GM21825 (cell line): Measurements from ENCODE around the gene MTREX.

Source experiments
- ATAC-seq: cut with Tn5 transposase; IDR thresholded peaks from one replicate; pipeline ENCODE4 v1.9.1; 2021; ENCODE audit warnings: mild to moderate bottlenecking, moderate library complexity; ENCODE audit not compliant: unreplicated experiment

MTREX gene

DNA sequence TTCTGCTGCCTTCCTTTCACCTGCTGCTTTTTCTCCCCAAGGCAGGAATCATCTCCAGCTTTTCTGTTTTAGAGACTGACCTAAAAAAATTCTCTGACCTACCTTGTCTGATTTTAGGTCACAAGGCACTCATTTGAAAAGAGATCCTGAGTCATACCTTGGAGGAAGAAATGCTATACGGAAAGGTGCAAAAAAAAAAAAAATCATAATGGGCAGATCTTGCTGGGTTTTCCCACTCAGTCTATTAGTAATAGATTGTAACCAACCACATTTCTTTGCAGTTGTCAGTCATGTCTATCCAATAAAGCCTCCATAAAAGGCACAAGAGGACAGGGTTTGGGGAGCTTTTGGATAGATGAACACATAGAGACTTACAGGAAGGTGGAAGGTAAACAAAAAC, 70.0 kb downstream of the MTREX start:
- no peak for ATAC-seq

DNA sequence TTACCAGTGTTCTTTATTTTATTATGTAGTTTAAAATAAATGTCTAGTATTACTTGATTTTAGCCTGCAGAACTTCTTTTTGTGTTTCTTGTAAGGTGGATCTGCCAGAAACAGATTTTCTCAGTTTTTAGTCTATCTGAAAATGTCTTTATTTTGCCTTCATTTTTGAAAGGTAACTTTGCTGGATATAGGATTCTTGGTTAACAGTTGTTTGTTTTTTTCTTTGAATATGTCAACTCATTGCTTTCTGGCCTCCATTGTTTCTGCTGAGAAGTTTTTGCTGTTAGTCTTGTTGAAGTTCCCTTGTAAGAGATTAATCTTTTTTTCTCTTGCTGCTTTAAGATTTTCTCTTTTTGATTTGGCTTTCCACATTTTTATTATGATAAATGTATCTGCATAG, 75.5 kb downstream of the MTREX start:
- ATAC-seq = no peak

DNA sequence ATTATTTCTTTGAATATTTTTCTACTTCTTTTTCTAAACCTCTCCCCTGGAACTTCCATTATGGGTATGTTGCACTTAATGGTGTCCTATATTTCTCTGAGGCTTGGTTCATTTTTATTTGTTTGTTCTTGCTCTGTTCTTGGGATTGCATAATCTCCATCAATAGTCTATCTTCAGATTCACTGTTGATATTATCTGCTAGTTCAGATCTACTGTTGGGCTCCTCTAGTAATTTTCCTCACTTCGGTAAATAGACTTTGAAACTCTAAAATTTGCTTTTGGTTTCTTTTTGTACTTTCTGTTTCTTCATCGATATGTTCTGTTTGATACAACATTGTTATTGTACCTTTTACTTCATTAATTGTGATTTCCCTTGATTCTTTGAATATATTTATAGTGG, 76.3 kb downstream of the MTREX start:
- no peak for ATAC-seq

DNA sequence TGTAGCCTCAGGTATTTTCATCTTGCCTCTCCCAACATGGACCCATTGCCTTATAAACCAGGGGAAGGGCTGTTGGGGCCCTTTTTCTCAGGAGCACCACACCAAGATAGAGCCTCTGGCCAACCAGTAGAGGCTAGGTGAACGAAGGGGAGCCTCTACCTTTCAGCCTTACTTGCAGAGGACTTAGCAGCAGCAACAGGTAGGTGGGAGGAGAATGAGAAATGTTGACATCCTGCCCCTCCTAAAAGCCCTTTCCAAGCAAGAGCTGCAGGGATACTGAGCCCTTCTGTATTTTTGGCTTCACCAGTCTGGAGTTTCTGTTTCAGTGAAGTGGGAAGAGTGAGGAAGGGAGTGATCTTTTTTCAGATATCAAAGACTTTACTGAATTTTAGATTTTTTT, 77.4 kb downstream of the MTREX start:
- ATAC-seq = no peak

DNA sequence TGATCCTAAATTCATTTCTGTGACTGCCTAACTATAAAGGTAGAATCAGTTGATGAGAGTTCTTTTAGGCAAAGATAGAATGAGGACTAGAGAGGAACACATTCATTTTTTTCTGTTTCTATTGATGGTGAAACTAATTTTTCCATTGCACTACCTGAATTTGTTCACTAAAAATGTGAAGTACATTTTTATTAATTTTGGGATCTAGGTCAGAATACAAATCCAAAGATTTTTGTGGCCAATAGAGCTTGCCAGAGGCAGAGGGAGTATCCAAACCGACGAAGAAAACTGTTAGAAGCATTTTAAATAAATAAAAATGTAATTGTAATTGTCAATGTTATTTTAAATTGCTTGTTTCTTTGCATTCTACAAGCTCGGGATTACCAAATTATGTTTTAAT, 78.1 kb downstream of the MTREX start:
- ATAC-seq = no peak

DNA sequence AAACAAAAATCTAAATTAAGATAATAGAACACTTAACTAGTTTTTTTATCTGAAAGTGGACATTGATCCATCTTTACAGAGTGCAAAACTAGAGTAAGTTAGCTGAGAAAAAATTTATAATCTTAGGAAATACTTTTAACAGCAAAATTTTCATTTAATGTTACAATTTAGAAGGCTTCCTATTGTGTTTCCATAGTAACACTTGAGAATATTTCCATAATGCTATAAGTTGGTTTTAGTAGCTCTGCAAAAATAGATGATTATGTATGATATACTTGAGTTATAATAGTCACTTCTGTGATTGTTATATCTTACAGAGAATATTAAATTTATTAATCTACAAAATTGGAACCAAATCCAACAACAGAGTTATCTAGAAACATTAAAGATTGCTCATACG, 78.6 kb downstream of the MTREX start:
- ATAC-seq = no peak

DNA sequence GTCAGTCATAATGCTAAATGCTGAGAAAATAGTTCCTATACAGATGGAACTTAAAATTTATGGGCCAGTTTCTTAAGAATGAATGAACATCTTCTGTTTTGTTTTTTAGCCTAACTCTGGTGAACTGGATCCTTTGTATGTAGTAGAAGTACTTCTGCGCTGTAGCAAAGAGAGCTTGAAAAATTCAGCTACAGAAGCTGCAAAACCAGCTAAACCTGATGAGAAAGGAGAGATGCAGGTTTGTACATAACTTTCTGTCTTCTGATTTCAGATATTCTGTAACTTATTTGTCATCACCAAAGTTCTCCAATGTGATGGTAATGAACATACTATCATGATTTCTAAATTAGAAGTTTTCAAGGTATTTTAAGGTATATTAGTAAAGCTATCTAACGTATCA, 80.1 kb downstream of the MTREX start:
- ATAC-seq = no peak

DNA sequence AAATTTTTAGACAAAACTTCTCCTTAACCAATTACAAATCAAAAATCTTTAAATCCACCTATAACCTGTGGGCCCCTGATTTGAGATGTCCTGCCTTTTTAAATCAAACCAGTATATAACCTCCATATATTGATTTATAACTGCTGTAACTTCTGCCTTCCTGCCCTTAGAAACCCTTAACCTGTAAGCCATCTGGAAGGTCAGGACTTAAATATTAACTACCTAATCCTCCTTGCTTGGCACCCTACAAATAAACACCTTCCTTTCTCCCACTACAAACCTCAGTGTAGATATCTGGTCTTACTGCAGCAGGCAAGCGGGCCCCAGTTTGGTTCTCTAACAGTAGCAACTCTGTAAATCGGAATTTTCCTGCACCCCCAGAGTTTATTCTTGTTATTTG, 83.9 kb downstream of the MTREX start:
- no peak for ATAC-seq

DNA sequence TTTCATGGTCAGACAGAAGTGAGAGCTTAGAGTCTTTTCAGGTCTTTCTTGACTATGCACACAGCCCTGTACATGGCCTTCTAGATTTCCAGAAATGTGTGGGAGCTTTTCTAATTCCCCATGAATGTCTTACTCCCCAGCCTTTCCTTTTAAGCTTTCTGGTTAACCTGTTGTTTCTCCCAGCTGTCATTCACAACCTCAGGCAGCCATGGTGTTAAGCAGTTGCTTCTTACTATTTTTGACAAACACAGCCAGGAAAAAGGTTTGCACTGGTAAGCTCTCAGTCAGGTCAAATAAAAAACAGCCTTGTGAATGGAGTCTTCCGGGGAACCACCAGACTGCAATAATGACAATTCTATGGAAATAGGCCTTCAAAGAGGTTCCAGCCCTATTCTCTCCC, 84.9 kb downstream of the MTREX start:
- ATAC-seq = no peak

DNA sequence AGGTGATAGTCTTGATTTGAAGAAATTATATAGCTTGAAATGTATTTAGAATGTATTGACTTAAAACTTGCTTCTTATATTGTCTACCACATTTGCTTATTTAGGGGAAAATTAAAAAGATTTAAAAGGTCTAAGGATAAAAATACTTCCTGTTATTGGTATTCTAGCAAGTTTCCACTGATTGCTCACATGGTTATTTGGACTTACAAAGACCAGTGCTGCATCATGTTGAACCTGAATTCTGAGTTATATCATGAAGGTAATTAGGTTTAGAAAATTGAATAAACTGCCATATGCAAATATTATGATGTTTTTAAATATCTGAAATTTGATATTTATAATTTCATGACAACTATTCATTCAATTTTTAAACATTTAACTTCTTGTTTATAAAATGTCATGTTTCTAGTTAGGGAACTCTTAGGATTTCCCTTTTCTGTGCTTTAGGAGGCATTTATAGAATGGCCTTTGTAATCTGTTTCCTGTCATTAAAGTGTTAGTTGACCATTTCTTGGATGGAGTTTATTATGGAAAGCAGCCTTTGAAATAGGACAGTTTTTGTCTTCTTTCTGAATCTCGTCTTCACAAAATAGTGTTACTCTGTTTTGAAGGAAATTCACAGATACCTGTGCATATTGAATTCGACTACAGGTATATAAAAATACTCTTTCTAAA, 85.8 kb downstream of the MTREX start:
- no peak for ATAC-seq

DNA sequence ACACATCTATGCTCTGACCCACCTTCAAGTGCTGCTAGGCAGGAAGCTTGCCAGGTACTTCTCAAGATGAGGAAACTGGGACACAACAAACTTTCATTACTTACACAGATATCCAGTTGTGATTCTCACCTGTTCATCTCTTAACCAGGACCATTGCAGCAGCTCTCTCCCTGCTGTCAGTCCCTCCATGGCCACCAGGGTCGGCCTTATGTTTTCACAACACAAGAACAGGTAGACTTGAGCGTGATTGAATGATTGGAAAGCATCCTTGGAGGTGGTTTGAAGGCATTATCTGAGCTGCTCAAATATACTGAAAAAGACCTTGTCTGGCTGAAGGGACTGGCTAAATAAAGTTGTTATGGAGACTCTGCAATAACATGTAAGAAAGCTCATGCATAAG, 94.4 kb downstream of the MTREX start:
- no peak for ATAC-seq

DNA sequence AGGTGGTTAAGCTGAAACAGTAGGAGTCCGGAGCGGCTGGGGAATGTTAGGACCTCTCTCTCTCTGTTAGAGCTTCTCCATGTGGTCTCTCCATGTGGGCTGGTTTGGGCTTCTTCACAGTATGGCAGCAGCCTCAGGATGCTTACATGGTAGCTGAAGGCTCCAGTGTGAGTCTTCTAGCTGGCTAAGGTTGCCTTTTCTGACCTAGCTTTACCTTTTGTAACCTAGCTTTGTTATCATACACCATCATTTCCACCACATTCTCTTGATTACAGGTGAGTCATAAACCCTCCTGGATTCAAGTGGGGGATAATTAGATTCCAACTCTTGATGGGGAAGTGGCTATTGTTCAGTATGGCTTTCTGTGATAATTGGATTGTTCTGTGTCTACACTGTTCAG, 98.5 kb downstream of the MTREX start:
- ATAC-seq = no peak

DNA sequence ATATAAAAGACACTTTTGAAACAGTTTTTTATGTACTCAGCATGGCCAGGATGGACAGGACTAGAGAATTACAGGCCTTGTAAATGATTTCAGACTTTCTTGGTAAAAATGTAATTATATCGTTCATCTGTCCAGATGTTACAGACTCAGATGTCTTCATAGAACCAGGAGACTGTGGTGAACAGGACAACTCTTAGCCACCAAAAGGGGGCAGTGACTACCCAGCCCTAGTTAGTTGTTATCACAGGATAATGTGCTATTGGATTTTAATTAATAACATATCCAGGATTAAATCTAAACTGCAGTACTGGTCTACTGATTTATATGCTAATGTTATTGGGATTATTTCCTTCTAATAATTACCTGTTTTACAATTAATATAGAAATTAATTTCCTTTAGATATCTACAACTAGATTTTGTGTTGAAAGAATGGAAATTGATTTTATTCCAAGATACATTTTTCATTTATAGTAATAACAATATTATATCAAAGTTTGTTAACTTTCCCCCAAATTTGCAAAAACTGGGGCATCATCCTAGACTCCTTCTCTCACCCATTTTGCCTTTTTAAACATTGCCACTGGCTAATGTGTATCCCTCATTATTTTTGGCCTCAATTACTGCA, 99.4 kb downstream of the MTREX start:
- ATAC-seq = no peak

DNA sequence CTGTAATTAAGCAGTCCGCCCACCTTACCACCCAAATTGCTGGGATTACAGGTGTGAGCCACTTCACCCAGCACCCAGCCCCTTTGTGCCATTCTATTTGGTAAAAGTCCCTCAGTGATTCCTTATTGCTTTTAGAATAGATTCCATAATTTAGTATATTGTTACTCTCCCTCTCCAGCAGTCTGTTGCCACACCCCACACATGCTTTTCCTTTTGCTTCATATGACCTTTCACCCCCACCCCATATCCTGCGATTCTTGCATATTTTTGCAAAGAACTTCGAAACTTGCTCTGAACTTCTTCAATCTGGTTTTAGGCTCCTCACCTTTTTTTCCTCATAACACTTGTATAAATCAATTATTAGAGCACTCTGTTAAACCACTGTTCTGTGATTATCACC, 100.2 kb downstream of the MTREX start:
- ATAC-seq = no peak

DNA sequence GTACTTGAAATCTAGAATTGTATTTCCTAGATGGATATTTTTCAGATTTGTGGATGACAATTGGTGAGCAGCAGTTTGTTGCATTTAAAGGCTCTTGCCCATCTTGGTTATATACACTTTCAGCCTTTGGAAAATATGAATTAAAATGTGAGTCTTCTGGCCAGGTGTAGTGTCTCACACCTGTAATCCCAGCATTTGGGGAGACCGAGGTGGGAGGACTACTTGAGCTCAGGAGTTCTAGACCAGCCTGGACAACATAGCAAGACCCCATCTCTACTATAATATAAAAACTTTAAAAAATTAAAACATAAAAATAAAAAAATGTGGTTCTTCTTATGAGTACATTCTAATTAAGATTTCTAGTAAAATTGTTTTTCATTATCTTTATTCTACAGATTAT, 102.0 kb downstream of the MTREX start:
- no peak for ATAC-seq

DNA sequence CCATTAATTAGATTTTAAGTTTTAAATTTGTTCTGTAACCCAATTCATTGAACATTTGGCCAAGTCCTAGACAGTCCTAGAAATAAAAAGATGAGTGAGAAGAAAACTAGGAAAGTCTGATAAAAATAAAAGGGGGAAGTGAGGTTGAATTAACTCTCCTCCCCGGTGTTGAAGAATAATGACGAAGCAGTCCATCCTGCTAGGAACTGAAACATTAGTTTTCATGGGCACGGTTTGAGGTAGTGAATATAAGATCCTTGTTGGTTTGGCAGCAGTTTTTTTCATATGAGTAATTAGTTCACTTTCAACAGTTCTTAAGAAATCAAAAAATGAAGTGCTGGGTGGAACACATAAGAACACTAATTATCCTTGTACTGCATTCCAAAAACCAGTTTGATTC, 103.1 kb downstream of the MTREX start:
- ATAC-seq = no peak

DNA sequence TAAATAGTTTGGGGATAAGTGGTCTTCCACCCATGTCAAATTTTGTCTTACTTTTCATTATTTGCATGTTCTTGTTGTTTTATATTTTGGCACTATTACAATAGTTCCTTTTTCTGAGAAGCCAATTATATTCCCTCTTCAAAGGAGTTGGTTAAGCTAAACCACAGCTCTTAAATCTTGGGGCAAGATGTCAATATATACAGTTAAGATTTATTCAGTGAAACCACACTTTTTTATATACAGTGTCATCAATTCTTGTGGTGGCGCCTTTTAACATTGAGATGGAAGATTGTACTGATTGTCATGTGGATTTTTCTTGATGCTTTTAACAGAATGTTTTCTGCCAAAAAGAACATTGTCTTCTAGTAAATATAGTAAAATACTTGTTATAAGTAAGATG, 104.1 kb downstream of the MTREX start:
- no peak for ATAC-seq

DNA sequence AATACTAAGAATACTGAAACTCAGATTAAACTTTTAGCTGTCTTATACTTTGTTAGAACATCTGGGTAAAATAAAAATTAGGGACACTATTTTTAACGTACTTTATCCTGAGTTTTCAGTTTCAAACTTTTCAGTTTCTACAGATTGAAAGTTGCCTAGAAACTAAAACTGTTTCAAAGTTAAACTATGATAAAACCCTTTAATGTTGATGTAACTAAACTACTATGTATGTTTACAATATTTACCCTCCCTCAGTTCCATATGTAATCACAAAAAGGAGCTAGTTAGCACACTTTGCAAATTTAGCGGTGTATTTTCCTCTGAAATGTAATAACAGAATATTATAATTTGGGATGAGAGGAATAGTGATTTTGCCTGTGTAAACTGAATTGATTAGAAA, 105.9 kb downstream of the MTREX start:
- ATAC-seq = no peak

DNA sequence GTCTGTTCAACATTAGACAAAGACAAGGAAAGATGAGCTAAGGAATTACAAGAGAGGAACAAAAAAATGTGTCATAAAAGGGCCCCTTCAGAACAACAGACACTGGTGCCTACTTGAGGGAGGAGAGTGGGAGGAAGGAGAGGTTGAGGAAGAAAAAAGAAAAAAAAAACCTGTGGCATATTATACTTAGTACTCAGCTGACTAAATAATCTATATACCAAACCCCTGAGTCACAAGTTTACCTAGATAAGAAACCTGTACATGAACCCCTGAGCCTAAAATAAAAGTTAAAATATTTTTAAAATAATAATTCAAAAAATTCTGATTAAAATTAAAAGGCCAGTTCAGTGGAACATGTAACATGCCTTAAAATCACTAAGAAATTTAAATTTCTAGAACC, 107.3 kb downstream of the MTREX start:
- ATAC-seq = no peak

DNA sequence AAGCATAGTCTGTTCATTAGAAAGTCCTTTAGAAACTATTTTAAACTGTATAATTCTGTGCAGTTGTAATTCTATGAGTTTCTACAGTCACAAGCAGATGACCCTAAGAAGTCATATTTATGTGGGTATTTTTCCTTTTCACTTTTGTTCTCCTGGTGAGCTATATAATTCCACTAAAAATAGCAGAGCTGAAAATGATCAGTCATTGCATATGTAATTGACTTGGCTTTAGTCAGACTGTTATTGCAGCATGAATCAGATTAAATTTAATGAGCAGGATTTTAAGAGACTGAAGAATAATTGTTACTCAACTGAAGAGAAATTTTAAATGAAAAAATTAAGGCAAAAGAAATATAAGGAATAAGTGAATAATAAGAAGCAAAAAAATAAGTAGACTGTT, 108.5 kb downstream of the MTREX start:
- no peak for ATAC-seq

DNA sequence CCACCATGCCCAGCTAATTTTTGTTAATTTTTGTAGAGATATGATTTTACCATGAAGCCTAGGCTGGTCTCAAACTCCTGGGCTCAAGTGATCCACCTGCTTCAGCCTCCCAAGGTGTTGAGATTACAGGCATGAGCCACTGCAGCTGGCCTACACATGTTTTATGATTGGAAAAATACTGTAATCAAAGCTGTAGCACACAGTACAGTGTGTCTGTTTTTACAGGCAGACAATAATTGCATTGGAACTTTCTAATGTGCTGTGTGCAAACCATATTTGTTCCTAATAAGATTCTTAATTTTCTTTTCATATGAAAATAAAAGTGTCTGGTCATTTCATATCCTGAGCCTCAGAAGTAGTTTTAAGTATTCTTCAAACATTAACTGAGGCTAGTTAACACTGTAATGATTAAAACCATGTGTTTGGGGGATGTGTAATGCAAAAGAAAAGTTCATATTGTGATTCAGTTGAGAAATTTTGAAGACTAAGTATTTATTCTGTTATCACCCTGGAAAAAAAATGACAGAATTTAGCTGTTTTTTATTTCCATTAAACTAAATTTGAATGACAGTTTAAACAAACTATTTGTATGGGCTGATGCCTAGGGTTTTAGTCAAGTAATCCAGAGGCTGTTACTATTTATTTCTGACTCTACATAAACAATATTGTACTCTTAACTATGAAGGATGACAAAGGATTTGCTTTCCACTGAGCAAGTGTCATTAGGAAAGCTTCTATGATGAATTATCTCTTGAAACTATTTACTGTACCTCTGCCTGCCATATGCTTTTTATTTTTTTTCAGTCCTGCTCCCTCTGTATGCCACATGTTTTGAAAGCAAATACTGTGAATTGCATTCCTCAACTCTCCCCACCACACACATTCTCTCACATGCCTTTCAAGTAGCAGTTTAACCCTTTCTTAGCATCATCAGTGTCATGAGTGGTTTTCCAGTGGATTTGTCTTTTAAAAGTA, 111.5 kb downstream of the MTREX start:
- ATAC-seq = no peak

DNA sequence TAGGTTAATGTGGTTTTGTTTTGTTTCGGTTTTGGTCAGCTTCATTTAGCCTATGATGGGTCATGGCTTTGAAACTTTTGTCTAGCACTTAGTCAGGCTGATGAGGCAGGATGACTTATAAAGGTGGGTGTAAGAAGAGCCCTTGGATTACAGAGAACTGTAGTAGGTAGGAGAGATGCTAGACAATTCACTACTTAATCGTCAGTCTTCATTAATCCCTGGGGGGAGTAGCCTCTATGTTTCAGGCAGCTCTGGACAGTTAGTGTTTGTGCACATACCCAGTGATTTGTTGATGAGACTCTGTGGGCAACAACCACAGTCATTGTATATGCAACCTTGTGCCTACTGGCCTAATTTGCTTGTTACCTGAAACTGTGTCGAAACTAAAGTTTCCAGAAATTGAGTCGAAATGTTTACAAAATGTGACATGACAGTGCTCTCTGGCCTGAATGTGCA, 113.3 kb downstream of the MTREX start:
- peak; percentile 96 for ATAC-seq
